BJ (cell line): Measurements from ENCODE around the gene DISP3. TPM values are rescaled to one million over a fixed set of nuclear protein-coding genes. Genes with fewer than 3 reads are reported as not detected.

Experiments
- CTCF ChIA-PET: fragments of 350-600 bp; formaldehyde crosslinking; extraction: SDS; loops from one replicate; lab custom pipeline; 2021; ENCODE audit warnings: antibody characterized with exemption, inconsistent platforms; lab: Yijun Ruan, JAX
- POLR2A ChIA-PET: fragments of 300-600 bp; sonication (Branson Sonifier 250); formaldehyde crosslinking; extraction: SDS; loops from one replicate; lab custom pipeline; 2021; ENCODE audit warnings: antibody characterized with exemption; lab: Charles Lee
- DNase-seq: peaks from one replicate; pipeline ENCODE4 v3.0.0-alpha.2; 2011; ENCODE audit warnings: low read depth
- H3K27me3 ChIP-seq: 2 replicates; pipeline ENCODE4 v1.6.0; 2011; ENCODE audit warnings: low read length; ENCODE audit not compliant: control insufficient read depth, insufficient read depth
- H3K36me3 ChIP-seq: 2 replicates; pipeline ENCODE4 v1.5.1; 2011; ENCODE audit warnings: low read length; ENCODE audit not compliant: control insufficient read depth, insufficient read depth
- H3K4me3 ChIP-seq: 2 replicates; pipeline ENCODE4 v1.5.1; 2011; ENCODE audit warnings: low read depth, mild to moderate bottlenecking, control low read depth, low read length
- polyA plus RNA-seq: library from polyadenylated mRNA; depleted of rRNA; stranded (reverse); fragments of >200 nt; gene quantifications from 2 replicates; pipeline ENCODE4 v1.2.3, GENCODE V29; 2011
- TF ChIP-seq, protein P1 (sequence below): IDR thresholded peaks from 2 replicates; pipeline ENCODE4 v1.5.1; 2011; ENCODE audit warnings: low read depth, mild to moderate bottlenecking, control low read depth, inconsistent platforms, low read length, moderate library complexity; ENCODE audit not compliant: insufficient read depth

Gene DISP3
- polyA plus RNA-seq, 1 experiment = 0.02 TPM

DNA sequence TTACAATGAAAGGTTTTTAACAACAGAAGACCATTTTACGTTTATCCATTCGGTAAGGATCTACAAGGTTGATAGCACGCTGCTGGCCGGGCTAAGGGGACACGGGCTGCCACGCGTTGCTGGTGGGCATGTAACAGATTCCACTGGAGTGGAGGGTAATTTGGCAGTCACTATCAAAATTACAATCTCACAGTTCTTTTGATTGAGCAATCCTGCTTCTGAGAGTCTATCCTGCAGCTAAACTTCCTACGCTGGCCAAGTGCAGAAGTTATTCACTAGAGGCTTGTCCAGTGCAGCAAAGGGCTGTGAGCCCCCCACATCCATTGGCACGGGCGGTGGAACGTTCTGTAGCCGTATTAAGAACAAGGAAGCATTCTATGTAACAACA, 61.8 kb downstream of the DISP3 start:
- DNase-seq = no peak
- Histone ChIP-seq H3K4me3 (no peak overlapping the region), H3K27me3 (no peaks in the 10 kb centered on the region; the same call in 1 of the 2 replicates), H3K36me3 (no peaks in the 10 kb centered on the region)
- ChIA-PET POLR2A (no interaction called here), CTCF (no interaction called here)
- TF ChIP-seq, protein P1, sequence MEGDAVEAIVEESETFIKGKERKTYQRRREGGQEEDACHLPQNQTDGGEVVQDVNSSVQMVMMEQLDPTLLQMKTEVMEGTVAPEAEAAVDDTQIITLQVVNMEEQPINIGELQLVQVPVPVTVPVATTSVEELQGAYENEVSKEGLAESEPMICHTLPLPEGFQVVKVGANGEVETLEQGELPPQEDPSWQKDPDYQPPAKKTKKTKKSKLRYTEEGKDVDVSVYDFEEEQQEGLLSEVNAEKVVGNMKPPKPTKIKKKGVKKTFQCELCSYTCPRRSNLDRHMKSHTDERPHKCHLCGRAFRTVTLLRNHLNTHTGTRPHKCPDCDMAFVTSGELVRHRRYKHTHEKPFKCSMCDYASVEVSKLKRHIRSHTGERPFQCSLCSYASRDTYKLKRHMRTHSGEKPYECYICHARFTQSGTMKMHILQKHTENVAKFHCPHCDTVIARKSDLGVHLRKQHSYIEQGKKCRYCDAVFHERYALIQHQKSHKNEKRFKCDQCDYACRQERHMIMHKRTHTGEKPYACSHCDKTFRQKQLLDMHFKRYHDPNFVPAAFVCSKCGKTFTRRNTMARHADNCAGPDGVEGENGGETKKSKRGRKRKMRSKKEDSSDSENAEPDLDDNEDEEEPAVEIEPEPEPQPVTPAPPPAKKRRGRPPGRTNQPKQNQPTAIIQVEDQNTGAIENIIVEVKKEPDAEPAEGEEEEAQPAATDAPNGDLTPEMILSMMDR = no peak

DNA sequence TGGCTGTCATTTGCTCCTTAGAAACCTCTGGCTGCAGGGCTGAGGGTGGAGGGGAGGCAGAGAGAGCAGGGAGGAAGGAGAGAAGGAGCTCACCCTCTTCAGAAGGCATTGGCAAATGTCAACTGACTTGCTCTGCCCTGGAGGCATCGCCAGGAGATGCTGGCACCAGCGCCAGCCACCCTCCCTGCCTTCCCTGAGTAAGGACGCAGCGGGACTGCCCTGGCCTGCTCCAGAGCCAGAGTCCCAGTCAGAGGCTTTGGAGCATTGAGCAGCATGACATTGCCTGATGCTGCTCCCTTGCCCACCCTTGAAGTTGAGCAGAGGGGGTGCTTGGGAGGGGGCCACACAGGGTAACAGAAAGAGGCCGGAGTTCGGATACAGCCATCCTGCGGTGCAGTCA, 62.3 kb downstream of the DISP3 start:
- CTCF ChIA-PET = no interaction called here

DNA sequence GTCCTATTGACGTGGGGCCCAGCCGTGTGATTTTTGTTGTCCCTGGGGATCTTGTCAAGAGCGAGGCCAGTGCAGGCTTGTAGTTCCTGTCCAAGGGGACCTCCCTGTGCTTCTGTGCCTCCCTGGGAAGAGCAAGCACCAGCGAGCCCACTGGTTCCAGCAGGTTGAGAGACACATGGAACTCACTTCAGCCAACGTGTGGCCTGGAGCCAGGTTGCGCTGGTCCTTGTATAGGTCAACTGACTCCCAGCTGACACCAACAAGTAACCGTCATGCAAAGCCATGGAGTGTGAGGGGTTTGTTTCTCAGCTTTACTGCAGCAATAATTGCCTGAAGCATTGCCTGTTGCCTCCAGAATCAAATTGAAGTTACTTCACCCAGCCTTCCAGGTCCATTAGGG, 63.0 kb downstream of the DISP3 start:
- CTCF ChIA-PET = no interaction called here
- POLR2A ChIA-PET = no interaction called here
- TF ChIP-seq, protein P1 = no peak
- DNase-seq = no peak
- Histone ChIP-seq H3K36me3 (no peaks in the 10 kb centered on the region), H3K27me3 (no peaks in the 10 kb centered on the region; the same call in 1 of the 2 replicates), H3K4me3 (no peak overlapping the region)

More for the DNA sequence above, 62.3 kb downstream of the DISP3 start:
- no peak for DNase-seq
- TF ChIP-seq, protein P1 = no peak
- POLR2A ChIA-PET = no interaction called here
- Histone ChIP-seq H3K36me3 (no peaks in the 10 kb centered on the region), H3K4me3 (no peak overlapping the region), H3K27me3 (no peaks in the 10 kb centered on the region; the same call in 1 of the 2 replicates)

DNA sequence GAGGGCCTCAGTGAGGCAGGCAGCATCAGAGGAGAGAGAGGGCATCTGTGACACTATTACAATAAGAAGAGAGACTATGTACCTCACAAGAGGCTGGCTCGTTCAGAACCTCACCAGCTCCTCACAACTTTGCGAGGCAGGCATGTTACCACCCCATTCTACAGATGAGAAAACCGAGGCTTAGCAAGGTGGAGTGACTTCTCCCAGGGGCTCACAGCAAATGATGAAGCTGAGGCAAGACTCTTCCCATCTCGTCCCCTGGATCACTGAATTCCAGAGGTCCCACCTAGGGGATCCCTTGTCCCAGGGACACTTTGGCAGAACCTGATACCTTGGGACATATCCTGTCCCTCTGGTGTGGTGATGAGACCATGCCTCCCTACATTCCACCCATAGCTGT, 64.4 kb downstream of the DISP3 start:
- TF ChIP-seq, protein P1 = no peak
- H3K36me3 ChIP-seq = no peaks in the 10 kb centered on the region
- ChIA-PET CTCF (no interaction called here), POLR2A (no interaction called here)
- no peak overlapping the region for H3K4me3 ChIP-seq
- H3K27me3 ChIP-seq = no peaks in the 10 kb centered on the region; the same call in 1 of the 2 replicates
- no peak for DNase-seq

DNA sequence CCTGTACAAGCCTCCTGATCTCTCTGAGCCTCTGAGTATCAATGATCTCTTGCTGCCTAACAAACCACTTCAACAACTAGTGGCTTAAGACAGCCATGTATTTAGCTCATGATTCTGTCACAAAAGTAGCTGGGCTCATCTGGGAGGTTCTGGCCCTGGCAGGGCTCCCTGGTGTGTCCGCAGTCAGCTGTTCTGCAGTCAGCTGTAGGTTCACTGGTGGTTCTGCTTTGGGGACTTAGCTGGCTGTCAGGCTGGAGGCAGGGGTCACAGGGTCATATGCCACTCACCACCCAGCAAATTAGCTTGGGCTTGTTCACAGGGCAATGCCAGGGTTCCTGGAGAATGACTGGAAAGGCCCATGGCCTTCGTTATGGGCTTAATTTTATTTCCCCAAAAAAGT, 64.8 kb downstream of the DISP3 start:
- no peaks in the 10 kb centered on the region; the same call in 1 of the 2 replicates for H3K27me3 ChIP-seq
- POLR2A ChIA-PET = no interaction called here
- no peaks in the 10 kb centered on the region for H3K36me3 ChIP-seq
- CTCF ChIA-PET = no interaction called here
- TF ChIP-seq, protein P1 = no peak
- no peak overlapping the region for H3K4me3 ChIP-seq
- DNase-seq = no peak
